Measurements from ENCODE around the gene TMEM132D. TPM values are rescaled to one million over a fixed set of nuclear protein-coding genes. Genes with fewer than 3 reads are reported as not detected.

Gene TMEM132D
- total RNA-seq, 2 donors from 2014 or later: not detected

DNA sequence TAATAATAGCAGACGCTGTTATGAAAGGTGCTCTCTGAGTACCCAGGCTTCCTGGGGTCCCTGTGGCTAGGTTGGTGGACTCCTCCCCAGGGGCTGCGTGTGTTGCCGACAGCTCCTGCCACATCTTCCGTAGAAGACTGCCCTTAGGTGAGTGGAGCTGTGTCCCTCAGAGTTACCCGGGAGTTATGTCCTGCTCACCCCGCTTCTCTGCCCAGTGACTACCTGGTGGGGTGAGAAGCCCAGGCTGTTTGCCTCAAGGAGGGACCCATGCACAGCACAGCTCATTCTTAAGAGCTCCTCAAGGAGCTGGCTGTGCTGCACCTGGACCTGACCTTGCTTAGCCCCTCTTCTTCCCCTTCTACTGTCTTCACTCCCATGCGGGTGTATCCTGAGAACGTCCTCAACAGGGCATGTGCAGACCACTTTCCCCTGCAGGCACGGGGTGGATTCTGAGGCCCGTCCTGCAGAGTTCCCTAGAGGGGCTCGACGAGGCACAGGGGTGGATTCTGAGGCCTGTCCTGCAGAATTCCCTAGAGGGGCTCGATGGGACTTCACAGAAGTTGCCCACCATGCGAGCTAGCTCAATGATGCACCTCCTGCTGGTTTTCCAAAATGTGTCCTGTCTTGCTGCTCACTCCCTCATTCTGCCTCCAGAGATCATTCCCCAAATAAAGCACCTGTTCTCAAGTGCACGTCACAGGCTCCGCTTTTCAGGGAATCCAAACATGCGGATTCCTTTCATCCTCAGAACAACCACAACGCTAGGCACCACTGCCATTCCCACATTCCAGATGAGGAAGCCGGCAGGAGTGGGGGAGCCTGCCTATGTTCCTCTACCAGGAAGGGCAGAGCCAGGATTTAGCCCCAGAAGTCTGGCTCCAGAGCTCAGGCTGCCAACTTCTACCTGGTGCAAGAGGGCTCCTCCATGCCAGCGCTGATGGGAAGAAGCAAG lies 818.7 kb downstream of the TMEM132D start:
- H3K36me3 Mint-ChIP-seq (ENCODE audit: insufficient read depth in 2 of 2): peaks cover 2% of the 10 kb centered on the region in 2 donors

DNA sequence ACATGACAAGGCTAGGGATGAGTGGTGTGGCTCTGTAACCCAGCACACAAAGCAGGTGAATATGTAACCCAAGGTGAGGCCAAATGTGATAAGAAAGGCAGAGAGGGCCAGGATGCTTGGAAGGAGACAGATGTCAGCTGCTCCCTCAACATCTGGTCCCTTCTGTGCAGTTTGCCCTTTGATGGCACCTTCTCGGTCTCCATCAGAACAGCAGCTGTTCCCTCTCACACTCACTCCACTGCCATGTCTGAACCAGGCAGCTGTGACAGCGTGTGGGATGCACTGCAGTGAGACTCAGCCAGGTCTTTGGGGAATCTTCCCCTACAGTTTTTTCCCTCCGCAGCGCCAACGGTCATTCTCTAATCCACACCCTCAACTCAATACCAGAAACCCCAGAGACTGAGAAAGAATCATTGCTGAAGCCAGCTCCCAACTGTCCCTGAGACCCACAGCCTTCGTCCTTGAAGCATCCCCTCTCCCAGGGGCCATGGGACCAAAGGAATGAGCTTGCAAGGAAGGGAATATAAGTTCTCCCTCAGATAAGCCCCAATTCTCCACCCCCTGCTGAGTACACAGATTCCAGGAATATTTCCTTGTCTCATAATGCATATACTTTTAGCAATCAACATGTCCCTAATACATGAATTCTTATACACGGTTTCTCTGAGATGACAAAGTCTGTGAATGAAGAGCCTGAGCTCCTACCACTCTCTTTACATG lies 820.5 kb downstream of the TMEM132D start:
- Mint-ChIP-seq H3K9me3 (peaks cover 2 to 3% of the 10 kb centered on the region in 2 donors), H3K27me3 (ENCODE audit: low read depth) (no peaks in the 10 kb centered on the region), H3K36me3 (ENCODE audit: insufficient read depth in 2 of 2) (peaks cover 2% of the 10 kb centered on the region in 2 donors), H3K27ac (no peak overlapping the region), H3K4me1 (ENCODE audit: low read depth) (no peaks in the 10 kb centered on the region), H3K4me3 (no peak overlapping the region)
- ATAC-seq (replicated peaks in 1 of 2): no peak
- DNase-seq: no peak

More for the DNA sequence above, 818.7 kb downstream of the TMEM132D start:
- Mint-ChIP-seq H3K9me3 (peaks cover 2 to 3% of the 10 kb centered on the region in 2 donors), H3K4me1 (ENCODE audit: low read depth) (no peaks in the 10 kb centered on the region), H3K4me3 (no peak overlapping the region), H3K27ac (no peak overlapping the region), H3K27me3 (ENCODE audit: low read depth) (no peaks in the 10 kb centered on the region)
- ATAC-seq (replicated peaks in 1 of 2) (no peak), DNase-seq (no peak)

DNA sequence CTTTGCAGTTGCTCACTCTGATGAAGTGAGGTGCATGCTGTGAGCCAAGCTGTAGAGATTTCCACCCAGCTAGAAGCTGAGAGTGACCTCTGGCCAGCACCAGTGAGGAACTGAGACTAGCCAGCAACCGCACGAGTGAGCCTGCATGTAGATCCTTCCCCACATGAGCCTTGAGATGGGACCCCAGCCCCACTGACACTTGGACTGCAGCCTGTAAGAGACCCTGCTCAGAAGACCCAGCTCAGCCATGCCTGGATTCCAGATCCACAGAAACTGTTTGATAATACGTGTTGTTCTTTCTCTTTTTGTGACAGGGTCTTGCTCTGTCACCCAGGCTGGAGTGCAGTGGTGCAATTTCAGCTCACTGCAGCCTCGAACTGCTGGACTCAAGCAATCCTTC lies 821.4 kb downstream of the TMEM132D start:
- H3K36me3 Mint-ChIP-seq (ENCODE audit: insufficient read depth in 2 of 2): peaks cover 2% of the 10 kb centered on the region in 2 donors
- H3K9me3 Mint-ChIP-seq: peaks cover 5% of the 10 kb centered on the region in 2 donors
- H3K4me1 Mint-ChIP-seq (ENCODE audit: low read depth): no peaks in the 10 kb centered on the region
- H3K27me3 Mint-ChIP-seq (ENCODE audit: low read depth): no peaks in the 10 kb centered on the region
- no peak overlapping the region for H3K27ac Mint-ChIP-seq
- no peak for ATAC-seq (replicated peaks in 1 of 2)
- DNase-seq: no peak
- H3K4me3 Mint-ChIP-seq: no peak overlapping the region

DNA sequence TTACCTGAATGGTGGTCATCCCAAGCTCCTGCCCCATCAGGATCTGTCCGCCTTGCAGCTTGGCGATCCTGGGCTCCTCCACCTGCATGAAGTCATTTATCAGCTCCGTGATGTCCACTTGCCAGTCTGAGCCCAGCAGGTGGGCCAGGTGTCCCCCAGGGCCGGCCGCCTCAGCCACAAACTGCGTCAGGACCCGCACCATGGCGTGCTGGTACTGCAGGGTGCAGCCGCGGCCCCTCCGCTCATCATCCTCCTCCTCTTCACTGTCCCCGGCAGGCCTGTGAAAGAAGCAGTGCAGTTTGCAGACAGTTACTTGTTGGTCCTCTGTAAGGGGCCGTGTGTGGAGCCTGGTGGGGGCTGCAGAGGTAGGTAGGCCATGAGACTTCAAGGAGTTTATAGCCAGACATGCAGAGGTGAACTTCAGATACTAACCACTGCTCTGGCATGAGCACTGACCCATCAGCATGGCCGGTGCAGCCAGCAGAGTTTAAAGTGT lies 822.0 kb downstream of the TMEM132D start:
- Mint-ChIP-seq H3K36me3 (ENCODE audit: insufficient read depth in 2 of 2) (no peaks in the 10 kb centered on the region), H3K27ac (no peak overlapping the region), H3K27me3 (ENCODE audit: low read depth) (no peaks in the 10 kb centered on the region), H3K9me3 (peaks cover 2 to 3% of the 10 kb centered on the region in 2 donors), H3K4me3 (no peak overlapping the region), H3K4me1 (ENCODE audit: low read depth) (no peaks in the 10 kb centered on the region)
- DNase-seq (no peak), ATAC-seq (replicated peaks in 1 of 2) (no peak)

DNA sequence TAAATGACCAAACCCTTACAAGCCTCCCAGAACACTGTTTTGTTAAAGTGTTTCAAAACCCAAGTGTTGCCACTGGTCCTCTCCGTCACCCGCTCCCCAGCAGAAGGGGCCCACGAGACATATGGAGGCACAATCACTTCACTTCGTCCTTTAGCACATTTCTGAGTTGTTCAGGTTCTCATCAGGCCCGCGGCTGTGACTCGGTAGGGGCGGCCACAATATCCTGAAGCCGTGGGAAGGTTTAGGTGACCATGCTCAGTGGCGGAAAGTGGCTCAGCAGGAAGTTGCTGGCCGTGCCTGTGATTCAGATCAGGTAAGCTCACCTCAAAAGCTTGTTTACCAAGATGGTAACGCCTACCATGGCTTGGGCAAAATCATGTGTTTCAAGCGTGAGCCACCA lies 823.0 kb downstream of the TMEM132D start:
- ATAC-seq (replicated peaks in 1 of 2): no peak

DNA sequence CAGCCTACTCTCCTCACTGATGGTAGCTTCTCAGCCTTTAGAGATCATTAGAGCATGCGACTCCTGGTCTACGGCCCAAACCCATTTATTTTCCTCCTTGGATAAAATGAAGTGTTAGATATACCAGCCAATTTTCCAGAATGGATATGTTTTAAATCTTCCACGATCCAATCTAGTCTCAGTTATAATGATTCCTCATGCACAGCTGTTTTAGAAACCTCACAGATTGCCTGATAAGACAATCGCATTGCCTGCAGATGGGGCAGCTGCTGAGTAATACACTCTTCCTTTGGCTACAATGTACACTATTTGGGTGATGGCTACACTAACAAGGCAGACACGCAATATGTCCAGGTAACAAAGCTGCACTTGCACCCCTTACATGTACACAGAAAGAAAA lies 823.4 kb downstream of the TMEM132D start:
- ATAC-seq (replicated peaks in 1 of 2) (no peak), DNase-seq (no peak)
- Mint-ChIP-seq H3K27ac (no peak overlapping the region), H3K4me1 (ENCODE audit: low read depth) (no peaks in the 10 kb centered on the region), H3K9me3 (peaks cover 2 to 3% of the 10 kb centered on the region in 2 donors), H3K4me3 (no peak overlapping the region), H3K36me3 (ENCODE audit: insufficient read depth in 2 of 2) (no peaks in the 10 kb centered on the region), H3K27me3 (ENCODE audit: low read depth) (no peaks in the 10 kb centered on the region)

More for the DNA sequence above, 823.0 kb downstream of the TMEM132D start:
- DNase-seq: no peak
- H3K4me3 Mint-ChIP-seq: no peak overlapping the region
- no peaks in the 10 kb centered on the region for H3K4me1 Mint-ChIP-seq (ENCODE audit: low read depth)
- no peak overlapping the region for H3K27ac Mint-ChIP-seq
- H3K36me3 Mint-ChIP-seq (ENCODE audit: insufficient read depth in 2 of 2): no peaks in the 10 kb centered on the region
- no peaks in the 10 kb centered on the region for H3K27me3 Mint-ChIP-seq (ENCODE audit: low read depth)
- peaks cover 2 to 3% of the 10 kb centered on the region in 2 donors for H3K9me3 Mint-ChIP-seq

DNA sequence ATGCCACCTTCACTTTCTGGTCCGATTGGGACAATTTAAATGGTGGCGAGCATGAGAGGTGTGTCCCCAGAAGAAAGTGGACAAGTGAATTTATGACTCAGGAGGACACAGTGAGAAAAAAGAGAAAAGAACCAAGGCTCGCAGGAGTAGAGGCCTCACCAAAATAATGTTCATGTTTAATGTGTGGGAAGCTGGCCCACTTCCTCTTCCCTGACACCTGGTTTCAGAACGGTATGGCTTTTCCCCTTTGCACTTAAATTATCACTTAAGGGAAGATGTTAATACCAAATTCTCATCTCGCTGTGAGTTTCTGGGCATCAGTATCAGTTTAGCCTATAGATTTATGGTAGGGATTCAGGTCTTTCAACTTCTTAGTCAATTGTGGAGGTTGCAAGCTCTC lies 824.1 kb downstream of the TMEM132D start:
- Mint-ChIP-seq H3K4me3 (no peak overlapping the region), H3K4me1 (ENCODE audit: low read depth) (no peaks in the 10 kb centered on the region), H3K27me3 (ENCODE audit: low read depth) (no peaks in the 10 kb centered on the region), H3K27ac (no peak overlapping the region), H3K36me3 (ENCODE audit: insufficient read depth in 2 of 2) (no peaks in the 10 kb centered on the region), H3K9me3 (peaks cover 2 to 5% of the 10 kb centered on the region in 2 donors)
- DNase-seq: no peak
- ATAC-seq (replicated peaks in 1 of 2): no peak

DNA sequence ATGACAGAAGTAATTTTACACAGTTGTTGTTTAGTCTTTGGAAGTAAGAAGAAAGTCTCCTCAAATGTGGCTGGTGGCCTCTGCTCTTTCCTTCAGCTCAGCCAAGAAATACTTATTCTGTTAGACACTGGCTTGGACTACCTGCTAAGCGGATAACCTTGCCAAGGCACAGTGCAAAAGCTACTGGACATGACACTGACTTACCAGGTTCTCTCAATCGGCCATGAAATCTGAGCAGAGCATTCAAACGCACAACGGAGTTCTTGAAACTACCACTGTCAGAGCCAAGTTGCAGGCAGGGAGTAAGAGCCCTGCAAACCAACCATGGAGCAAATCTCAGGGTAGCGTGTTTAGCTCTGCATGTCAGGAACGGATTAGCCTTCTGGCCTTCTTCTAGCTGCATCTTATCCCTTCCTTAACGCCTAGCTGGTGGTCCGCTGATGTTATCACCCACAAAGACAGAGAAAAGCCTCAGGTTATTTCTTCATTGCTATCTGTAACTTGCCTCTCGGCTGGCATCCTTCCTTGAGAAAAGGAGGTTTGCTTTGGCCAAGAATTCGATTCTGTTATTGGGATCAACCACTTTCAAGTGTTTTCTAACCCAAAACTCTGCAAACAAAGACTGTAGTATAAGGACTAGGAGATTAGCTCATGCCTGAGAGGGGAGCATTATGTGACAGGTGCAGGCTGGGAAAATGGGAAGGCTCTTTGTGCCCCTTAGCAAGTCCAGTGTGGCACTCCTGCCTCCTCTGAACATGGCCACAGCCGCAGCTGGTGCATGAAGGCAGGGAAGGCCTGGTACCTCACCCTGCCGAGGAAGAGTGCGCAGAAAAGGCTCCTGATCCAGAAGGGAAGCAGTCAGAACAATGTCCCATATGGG lies 827.1 kb downstream of the TMEM132D start:
- H3K4me1 Mint-ChIP-seq (ENCODE audit: low read depth): no peaks in the 10 kb centered on the region
- H3K9me3 Mint-ChIP-seq: peaks cover 2 to 9% of the 10 kb centered on the region in 2 donors
- H3K36me3 Mint-ChIP-seq (ENCODE audit: insufficient read depth in 2 of 2): no peaks in the 10 kb centered on the region
- H3K4me3 Mint-ChIP-seq: no peak overlapping the region
- ATAC-seq (replicated peaks in 1 of 2) (no peak), DNase-seq (no peak)
- no peaks in the 10 kb centered on the region for H3K27me3 Mint-ChIP-seq (ENCODE audit: low read depth)
- H3K27ac Mint-ChIP-seq: no peak overlapping the region

DNA sequence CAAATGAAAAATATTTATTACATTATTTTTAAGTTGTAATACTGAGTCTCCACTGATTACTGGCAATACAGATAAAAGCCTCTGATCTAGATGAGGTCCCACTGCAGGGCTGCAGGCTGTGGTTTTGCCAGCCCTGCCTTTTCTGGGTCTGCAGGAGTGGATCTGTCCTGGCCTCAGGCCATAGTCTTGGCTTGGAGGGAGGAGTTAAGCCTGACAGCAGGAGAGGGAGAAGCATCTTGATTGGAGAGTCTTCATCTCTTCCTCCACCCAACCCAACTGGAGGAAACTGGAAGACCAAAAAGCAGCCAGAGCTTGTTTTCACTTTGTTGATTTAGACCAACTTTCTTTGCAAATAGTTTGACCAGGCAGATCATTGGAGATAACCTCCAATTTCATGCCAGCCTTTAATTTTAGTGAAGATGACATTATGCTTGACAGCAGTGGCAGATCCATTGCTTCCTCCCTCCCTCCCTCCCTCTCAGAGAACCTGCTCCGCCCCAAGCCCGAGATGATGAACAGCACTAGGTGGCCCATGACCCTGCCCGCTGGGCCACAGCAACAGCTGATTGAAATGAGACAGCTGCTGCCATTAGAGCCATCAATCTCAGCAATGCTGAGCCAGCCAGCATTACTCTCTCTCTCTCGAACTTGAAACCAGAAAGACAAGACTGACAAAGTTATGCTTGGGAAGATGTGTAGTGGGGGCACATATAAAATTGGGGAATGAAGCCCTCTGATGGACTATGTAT lies 828.2 kb downstream of the TMEM132D start:
- DNase-seq (no peak), ATAC-seq (replicated peaks in 1 of 2) (no peak)
- H3K4me3 Mint-ChIP-seq: no peak overlapping the region
- H3K27me3 Mint-ChIP-seq (ENCODE audit: low read depth): no peaks in the 10 kb centered on the region
- H3K27ac Mint-ChIP-seq: no peak overlapping the region
- no peaks in the 10 kb centered on the region for H3K36me3 Mint-ChIP-seq (ENCODE audit: insufficient read depth in 2 of 2)
- H3K9me3 Mint-ChIP-seq: peaks cover 2 to 9% of the 10 kb centered on the region in 2 donors
- no peaks in the 10 kb centered on the region for H3K4me1 Mint-ChIP-seq (ENCODE audit: low read depth)

DNA sequence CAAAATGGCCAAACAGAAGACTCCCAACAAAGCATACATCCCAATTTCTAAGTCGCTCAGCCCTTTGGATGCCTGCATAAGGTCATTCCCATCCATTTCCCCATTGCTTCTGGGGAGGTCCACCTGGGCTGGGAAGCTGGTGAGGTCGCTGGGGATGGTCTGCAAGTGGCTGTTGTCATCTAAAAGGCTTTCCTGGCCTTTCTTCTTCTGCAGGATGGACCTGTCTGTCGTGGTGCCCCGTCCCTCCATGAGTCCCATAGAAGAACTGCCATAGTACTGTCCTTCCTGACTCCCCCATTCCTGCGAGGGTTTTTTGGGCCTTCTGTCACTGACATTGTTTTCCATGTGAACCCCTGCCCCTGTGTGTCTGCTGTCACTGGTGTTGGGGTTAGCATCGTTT lies 829.4 kb downstream of the TMEM132D start:
- Mint-ChIP-seq H3K4me1 (ENCODE audit: low read depth) (no peaks in the 10 kb centered on the region), H3K27me3 (ENCODE audit: low read depth) (no peaks in the 10 kb centered on the region), H3K36me3 (ENCODE audit: insufficient read depth in 2 of 2) (no peaks in the 10 kb centered on the region), H3K27ac (no peak overlapping the region), H3K4me3 (no peak overlapping the region), H3K9me3 (peaks cover 2 to 9% of the 10 kb centered on the region in 2 donors)
- ATAC-seq (replicated peaks in 1 of 2) (no peak), DNase-seq (no peak)

DNA sequence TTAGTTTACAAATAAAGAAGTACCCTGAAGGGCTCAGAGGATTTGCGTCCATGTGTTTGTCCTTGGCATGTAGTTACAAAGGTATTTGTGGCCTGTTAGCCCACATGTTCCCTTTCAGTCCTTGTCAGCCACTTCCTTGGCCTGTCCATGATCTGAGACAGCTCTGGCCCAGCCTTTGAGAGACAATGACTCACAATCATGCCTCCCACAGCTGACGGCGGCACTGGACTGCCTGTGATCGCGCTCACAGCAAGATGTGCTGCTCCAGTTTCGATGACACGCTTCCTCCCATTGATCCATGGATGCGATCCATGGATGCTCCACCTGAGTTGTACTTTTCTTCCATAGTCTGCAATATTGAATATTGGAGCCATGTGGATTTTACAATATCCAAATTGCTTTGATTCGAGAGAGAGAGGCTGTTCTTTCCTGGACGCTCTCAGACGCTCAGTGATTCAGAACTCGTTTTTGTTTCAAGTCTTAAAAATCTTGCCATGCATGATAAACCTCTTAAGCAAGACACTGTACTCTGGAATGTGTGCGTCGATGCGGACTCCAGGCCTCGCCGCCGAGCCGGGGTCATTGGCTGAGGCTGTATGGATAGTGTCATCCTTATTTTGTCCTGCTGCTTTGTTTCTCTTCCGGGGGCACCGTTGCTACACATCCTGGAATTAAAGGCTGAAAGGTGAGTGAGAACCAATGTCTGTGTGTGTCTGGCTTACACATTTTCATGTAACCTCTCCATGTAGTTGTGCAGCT lies 830.5 kb downstream of the TMEM132D start:
- Mint-ChIP-seq H3K36me3 (ENCODE audit: insufficient read depth in 2 of 2) (no peaks in the 10 kb centered on the region), H3K27ac (no peak overlapping the region), H3K9me3 (peaks cover 2 to 9% of the 10 kb centered on the region in 2 donors), H3K4me3 (no peak overlapping the region), H3K27me3 (ENCODE audit: low read depth) (no peaks in the 10 kb centered on the region), H3K4me1 (ENCODE audit: low read depth) (no peaks in the 10 kb centered on the region)
- DNase-seq: no peak
- ATAC-seq (replicated peaks in 1 of 2): no peak

All from activated T-cell treated with anti-CD3 and anti-CD28 coated beads, Interleukin-2, amount 50 U/mL, for 72 hours (primary cell).